Smooth muscle cell of trachea (primary cell): Measurements from ENCODE around the gene DGCR6L. TPM values are rescaled to one million over a fixed set of nuclear protein-coding genes. Genes with fewer than 3 reads are reported as not detected.

ENCODE experiments used
- total RNA-seq: library from RNA; depleted of rRNA; stranded (reverse); fragments of >200 nt; gene quantifications from 2 replicates; pipeline ENCODE4 v1.2.1, GENCODE V29; 2014

Gene DGCR6L
- total RNA-seq: 63.5 and 74.2 TPM in 2 replicates

DNA sequence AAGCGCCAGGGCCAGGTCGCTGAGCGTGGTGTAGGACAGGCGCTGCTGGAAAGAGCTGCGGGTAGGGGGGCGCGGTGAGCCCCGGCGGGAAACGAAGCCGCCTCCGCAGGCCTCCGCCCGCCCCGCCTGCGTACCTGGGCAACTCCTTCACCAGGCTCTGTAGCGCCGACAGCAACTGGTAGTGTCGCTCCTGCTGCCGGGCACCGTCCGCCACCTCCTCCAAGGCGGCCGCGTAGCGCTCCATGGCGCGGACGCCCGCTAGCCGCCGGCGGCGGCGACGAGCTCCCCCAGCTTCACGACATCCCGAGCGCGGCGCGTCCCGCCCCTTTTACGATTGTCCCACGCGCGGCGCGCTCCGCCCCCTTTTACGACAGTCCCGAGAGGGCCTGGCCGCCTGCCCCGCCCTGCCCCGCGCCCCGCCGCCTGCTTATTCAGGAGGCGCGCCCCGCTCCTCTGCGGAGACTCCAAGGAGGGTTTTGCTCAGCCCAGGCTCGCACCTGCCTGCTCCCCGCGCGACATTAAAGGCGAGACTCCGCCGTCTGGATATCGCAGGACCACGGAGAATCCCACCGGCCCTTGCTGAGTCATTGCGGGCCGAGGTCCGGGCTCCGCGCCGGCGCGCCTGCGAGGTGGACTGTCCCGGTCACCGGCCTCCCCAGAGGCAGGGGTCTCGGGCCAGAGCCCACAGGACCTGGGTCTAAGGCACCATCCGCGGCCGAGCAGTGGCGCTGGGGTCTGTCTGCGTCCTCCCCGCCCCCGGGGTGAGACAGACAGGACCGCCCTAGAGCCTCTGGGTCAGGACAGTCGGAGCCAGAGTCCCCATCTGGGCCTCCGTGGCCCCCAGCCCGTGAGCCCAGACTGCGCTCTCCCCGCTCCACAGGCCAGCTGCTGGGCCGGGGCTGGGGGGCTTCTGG is at the start of gene DGCR6L:
Gene DGCR6L, minus strand, starts transcription at position 316 of the 914 bp plus-strand sequence. Its CDS starts 72 bp downstream, at position 244.

GRCh38 chr22:20268279-20269012 is 51.4 kb downstream of the DGCR6L start, which contains the start of gene RTN4R:
TSS of gene RTN4R (minus strand) at chr22:20268318. CDS start at chr22:20268092, 226 bp downstream.

Other genes with a start within 250 kb of the DGCR6L start
- gene DGCR8, start 239.8 kb downstream of the DGCR6L start, total RNA-seq: 19.5 and 23.3 TPM in 2 replicates
- gene RANBP1, start 204.0 kb downstream of the DGCR6L start, total RNA-seq: 132 and 263 TPM in 2 replicates
- 35.2 and 56.6 TPM in 2 replicates for gene TRMT2A, start 202.8 kb downstream of the DGCR6L start, total RNA-seq
- gene ZDHHC8, start 188.3 kb downstream of the DGCR6L start, total RNA-seq: 11.6 and 21.2 TPM in 2 replicates
- 0.15 TPM in 1 of 2 replicates, not detected in the other for gene CCDC188, start 169.0 kb downstream of the DGCR6L start, total RNA-seq
- 0.15 and 0.33 TPM in 2 replicates for gene RTN4R, start 51.7 kb downstream of the DGCR6L start, total RNA-seq
- gene ZNF74, start 74.1 kb upstream of the DGCR6L start, total RNA-seq: 11.8 and 18.4 TPM in 2 replicates
- gene SCARF2, start 117.8 kb upstream of the DGCR6L start, total RNA-seq: 25.2 and 38.2 TPM in 2 replicates
- gene KLHL22, start 175.7 kb upstream of the DGCR6L start, total RNA-seq: 30.1 and 51.1 TPM in 2 replicates
- 39.0 and 39.4 TPM in 2 replicates for gene MED15, start 187.6 kb upstream of the DGCR6L start, total RNA-seq